Measurements from ENCODE around the gene CALM3.
"Not testable (repeated sequence)": the region's sequence is repeated elsewhere in the genome, so short reads cannot be mapped to it uniquely, and the experiment has no call there.

Gene CALM3

GRCh38 chr19:46616631-46617322 lies 15.6 kb downstream of the CALM3 start:
- DNase-seq, result no peak

GRCh38 chr19:46617601-46618000 lies 16.5 kb downstream of the CALM3 start:
- no peak for DNase-seq

GRCh38 chr19:46618670-46619231 lies 17.6 kb downstream of the CALM3 start:
- DNase-seq, result no peak

- DNase-seq, result no peak
Observed at GRCh38 chr19:46620267-46620666, 19.1 kb downstream of the CALM3 start.

GRCh38 chr19:46620716-46621115 lies 19.6 kb downstream of the CALM3 start:
- DNase-seq, result no peak

- no peak for DNase-seq
Observed at GRCh38 chr19:46621191-46622117, 20.3 kb downstream of the CALM3 start.

- no peak for DNase-seq
Observed at GRCh38 chr19:46622118-46622446, 21.0 kb downstream of the CALM3 start.

GRCh38 chr19:46623915-46624502 lies 22.9 kb downstream of the CALM3 start:
- DNase-seq, result no peak

GRCh38 chr19:46624958-46625661 lies 24.0 kb downstream of the CALM3 start, which contains the start of gene PTGIR:
PTGIR (minus strand) TSS chr19:46625089; CDS start chr19:46624225, 864 bp downstream.
- DNase-seq, result no peak

GRCh38 chr19:46625731-46626130 lies 24.6 kb downstream of the CALM3 start:
- DNase-seq, result no peak

GRCh38 chr19:46626446-46626845 lies 25.3 kb downstream of the CALM3 start:
- no peak for DNase-seq

GRCh38 chr19:46628970-46629369 lies 27.8 kb downstream of the CALM3 start:
- DNase-seq, result not testable (repeated sequence)

GRCh38 chr19:46629546-46630025 lies 28.5 kb downstream of the CALM3 start:
- no peak for DNase-seq

- DNase-seq, result no peak
Observed at GRCh38 chr19:46630586-46631205, 29.6 kb downstream of the CALM3 start.

- no peak for DNase-seq
Observed at GRCh38 chr19:46631481-46631880, 30.4 kb downstream of the CALM3 start.

- DNase-seq, result no peak
Observed at GRCh38 chr19:46633130-46633529, 32.0 kb downstream of the CALM3 start.

GRCh38 chr19:46634045-46634655 lies 33.0 kb downstream of the CALM3 start:
- DNase-seq, result no peak

- DNase-seq, result no peak
Observed at GRCh38 chr19:46634656-46635218, 33.6 kb downstream of the CALM3 start.

GRCh38 chr19:46635920-46636761 lies 35.0 kb downstream of the CALM3 start, which contains the start of gene GNG8:
GNG8 (minus strand) TSS chr19:46636202; CDS start chr19:46634682, 1,520 bp downstream.
- DNase-seq, result no peak

- no peak for DNase-seq
Observed at GRCh38 chr19:46637224-46637623, 36.1 kb downstream of the CALM3 start.

All from SIG-M5 (cell line).